ENCODE results near the gene MRPL24.

MRPL24 gene

DNA sequence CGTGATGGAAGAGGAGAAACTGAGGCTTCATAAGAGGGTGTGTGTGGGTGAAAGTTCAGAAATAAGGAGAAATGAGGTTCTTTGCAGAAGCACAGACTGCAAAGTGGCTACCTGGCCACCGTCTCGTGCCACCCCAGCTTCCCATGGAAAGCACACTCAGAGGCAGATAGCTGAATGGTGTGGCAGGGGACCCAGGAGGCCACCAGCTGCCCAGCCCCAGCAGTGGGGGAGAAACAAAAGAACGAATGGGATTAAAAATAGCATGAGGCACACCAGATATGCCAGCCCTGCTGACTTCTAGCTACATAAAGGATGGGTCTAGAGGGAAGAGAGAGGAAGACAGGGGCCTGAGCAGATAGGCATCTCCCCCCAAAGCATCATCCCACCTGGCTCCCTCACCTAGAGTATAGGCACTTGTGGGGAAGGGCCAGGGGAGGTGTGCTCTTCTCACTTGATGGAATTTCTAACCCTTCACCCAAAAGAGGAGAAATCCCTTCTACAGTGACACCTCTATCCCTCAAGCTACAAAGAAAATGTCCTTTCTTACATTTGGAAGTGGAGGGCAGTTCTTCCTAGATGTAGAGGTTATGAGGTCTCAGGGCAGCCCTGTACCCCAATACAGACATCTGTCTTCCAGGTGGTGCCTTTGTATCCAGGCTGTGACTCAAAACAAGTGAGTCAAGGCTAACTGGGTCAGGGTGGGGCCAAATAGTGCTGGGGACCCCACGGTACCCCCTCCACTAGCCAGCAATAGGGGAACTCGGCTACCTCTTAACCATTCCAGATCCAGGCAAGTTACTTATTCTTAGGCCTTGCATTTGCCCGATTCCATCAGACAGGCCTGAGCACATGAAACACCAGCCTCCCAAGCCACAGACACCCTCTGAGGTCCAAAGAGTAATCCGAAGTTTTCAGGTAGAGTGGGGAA, 7.1 kb upstream of the MRPL24 start:
- TF ChIP-seq, protein P1, sequence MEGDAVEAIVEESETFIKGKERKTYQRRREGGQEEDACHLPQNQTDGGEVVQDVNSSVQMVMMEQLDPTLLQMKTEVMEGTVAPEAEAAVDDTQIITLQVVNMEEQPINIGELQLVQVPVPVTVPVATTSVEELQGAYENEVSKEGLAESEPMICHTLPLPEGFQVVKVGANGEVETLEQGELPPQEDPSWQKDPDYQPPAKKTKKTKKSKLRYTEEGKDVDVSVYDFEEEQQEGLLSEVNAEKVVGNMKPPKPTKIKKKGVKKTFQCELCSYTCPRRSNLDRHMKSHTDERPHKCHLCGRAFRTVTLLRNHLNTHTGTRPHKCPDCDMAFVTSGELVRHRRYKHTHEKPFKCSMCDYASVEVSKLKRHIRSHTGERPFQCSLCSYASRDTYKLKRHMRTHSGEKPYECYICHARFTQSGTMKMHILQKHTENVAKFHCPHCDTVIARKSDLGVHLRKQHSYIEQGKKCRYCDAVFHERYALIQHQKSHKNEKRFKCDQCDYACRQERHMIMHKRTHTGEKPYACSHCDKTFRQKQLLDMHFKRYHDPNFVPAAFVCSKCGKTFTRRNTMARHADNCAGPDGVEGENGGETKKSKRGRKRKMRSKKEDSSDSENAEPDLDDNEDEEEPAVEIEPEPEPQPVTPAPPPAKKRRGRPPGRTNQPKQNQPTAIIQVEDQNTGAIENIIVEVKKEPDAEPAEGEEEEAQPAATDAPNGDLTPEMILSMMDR (IDR thresholded peaks at IDR 0.05; ENCODE audit: control insufficient read depth, insufficient read depth, low read depth, low read length, missing control alignments), result no peak
- DNase-seq (ENCODE audit: low read depth), result no peak
- peak overlapping the region; percentile 69 for H3K4me3 ChIP-seq (ENCODE audit: control insufficient read depth, low read depth, low read length)

DNA sequence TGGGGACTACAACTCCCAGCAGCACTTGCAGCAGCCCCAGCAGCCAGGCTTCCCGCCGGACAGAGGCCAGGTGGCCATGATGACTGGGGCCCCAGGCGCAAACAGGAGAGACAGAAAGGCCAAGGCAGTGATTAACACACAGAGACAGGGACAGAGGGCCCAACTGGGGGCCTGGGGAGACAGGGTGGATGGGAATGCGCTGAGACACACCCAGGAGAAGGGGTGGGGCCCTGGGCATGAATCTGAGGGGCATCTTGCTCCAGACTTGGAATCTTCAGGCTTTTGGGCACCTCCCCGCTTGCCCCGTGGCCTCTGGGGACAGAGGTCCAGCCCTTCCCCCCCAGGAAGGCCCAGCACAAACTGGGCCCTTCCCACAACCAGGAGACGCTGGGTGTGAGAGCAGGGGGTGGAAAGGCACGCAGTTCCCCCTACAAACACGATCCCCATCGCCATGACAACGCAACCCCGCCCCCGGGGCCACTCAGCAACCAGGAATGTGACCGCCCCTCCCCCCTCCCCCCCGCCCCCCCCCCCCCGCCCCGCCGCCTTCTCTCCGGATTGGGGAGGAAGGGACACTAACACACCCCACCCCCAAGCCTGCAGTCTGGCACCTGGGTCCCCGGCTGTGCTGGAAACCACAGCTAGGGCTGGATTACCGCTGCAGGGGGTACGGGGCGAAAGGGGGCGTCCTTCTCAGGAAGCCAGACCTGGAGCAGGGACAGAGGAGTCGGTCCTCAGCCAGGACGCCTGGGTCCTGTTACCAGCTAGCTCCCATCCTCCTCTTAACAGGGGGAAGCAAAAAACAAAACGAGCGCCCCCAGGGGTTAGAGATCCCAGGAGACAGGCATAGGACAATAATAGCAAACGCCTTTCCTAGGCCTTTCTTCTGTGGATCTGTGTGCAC, 6.1 kb upstream of the MRPL24 start:
- peak; percentile 78 for DNase-seq (ENCODE audit: low read depth)
- TF ChIP-seq, protein P1 (IDR thresholded peaks at IDR 0.05; ENCODE audit: control insufficient read depth, insufficient read depth, low read depth, low read length, missing control alignments), result peak; percentile 19
- H3K4me3 ChIP-seq (ENCODE audit: control insufficient read depth, low read depth, low read length), result peak overlapping the region; percentile 52

DNA sequence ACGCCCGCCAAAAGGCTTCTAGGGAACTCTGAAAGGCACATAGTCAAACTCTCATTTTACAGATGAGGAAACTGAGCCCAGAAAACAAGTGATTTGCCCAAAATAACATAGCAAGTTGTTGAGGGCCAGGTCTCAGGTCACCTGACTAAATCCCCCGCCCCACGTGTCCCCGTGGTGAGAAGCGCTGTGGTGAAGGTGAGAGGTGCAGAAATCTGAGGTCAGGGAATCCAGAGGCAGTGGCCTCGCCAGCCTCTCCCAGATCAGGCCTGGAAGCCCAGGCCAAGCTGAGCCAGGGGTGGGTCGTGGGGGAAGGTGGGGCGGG, 5.5 kb upstream of the MRPL24 start:
- TF ChIP-seq, protein P1 (IDR thresholded peaks at IDR 0.05; ENCODE audit: control insufficient read depth, insufficient read depth, low read depth, low read length, missing control alignments), result no peak
- H3K4me3 ChIP-seq (ENCODE audit: control insufficient read depth, low read depth, low read length), result peak overlapping the region; percentile 52
- DNase-seq (ENCODE audit: low read depth), result no peak

DNA sequence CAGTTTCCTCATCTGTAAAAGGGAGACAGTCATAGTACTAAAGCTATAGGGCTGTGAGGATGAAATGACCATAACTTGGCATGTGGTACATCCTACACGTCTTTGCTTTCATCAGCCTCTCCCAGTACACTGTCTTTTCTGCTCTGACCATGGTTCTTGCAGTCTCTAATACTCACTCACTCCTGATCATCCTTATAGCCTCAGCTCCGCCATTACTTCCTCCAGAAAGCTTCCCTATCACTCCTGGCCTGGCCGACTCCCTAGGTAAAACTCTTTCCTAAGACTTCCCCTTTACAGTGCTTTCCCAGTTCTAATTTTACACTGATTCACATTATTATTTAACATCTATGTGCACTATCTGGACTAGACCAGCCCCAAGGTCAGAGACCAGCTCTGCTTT, 5.0 kb upstream of the MRPL24 start:
- TF ChIP-seq, protein P1 (IDR thresholded peaks at IDR 0.05; ENCODE audit: control insufficient read depth, insufficient read depth, low read depth, low read length, missing control alignments), result no peak
- DNase-seq (ENCODE audit: low read depth), result no peak
- H3K4me3 ChIP-seq (ENCODE audit: control insufficient read depth, low read depth, low read length), result no peak overlapping the region

DNA sequence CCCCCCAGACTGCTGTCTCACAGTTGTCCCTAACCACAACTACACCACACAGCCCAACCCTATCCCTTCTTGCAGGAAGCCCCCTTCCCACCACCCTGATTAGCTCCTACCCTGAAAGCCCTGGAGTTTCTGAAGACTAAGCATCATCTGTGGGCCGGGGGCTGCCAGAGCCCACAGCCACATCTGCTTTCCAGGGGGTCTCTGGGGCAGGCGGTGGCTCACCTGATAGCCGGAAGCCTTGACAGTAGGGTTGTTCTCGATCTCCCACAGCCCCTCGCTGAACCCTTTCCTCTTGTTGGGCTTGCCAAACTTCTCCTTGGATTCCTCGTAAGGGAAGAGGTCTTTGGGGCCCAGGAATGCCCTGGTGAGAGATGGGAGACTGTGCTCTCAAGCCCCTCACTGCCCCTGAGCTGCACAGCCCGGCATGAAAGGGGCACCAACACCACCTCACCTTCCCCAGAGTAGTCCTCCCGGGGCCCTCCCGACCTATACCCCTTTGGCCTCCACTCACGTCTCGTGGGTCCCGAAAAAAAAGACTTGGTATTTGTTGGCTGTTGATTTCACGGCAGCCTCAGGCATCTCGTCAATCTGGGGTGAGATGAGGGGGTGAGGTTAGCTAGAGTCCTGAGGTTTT, 4.0 kb upstream of the MRPL24 start:
- H3K4me3 ChIP-seq (ENCODE audit: control insufficient read depth, low read depth, low read length), result no peak overlapping the region
- no peak for DNase-seq (ENCODE audit: low read depth)
- TF ChIP-seq, protein P1 (IDR thresholded peaks at IDR 0.05; ENCODE audit: control insufficient read depth, insufficient read depth, low read depth, low read length, missing control alignments), result no peak

DNA sequence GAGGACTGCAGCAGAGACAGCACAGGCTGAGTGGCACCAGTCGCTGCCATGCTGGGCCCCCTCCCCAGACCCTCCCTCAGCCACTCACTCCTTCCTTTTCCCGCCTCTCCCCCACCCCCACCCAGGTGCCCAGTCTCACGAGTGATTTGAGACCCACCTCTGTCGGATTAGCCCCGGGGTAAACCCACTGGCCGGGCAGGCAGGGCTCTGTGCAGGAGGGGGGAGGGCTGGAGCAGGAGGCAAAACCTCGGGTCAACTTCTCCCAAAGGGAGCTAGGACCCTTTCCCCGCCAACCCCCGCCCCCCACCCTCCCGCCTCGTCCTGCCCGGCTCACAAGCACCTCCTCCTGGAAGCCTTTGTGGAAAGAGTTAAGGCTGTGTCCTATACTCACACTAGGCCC, 3.5 kb upstream of the MRPL24 start:
- TF ChIP-seq, protein P1 (IDR thresholded peaks at IDR 0.05; ENCODE audit: control insufficient read depth, insufficient read depth, low read depth, low read length, missing control alignments), result no peak
- H3K4me3 ChIP-seq (ENCODE audit: control insufficient read depth, low read depth, low read length), result no peak overlapping the region
- DNase-seq (ENCODE audit: low read depth), result no peak
